GM23248 (cell line): ENCODE results near the gene USP37. TPM values are rescaled to one million over a fixed set of nuclear protein-coding genes. Genes with fewer than 3 reads are reported as not detected.

Source experiments
- DNase-seq: peaks from one replicate; pipeline ENCODE4 v3.0.0-alpha.2; 2015
- H2AFZ ChIP-seq: fragments of 200-600 bp; sonication (generic); 2 replicates; pipeline ENCODE4 v1.6.1; 2016; ENCODE audit warnings: antibody characterized with exemption
- H3F3A ChIP-seq: fragments of 200-600 bp; sonication (generic); 2 replicates; pipeline ENCODE4 v1.6.1; 2016; ENCODE audit warnings: mild to moderate bottlenecking, antibody characterized with exemption, mixed run types; ENCODE audit not compliant: insufficient read depth
- H3K27ac ChIP-seq: fragments of 200-600 bp; sonication (generic); 2 replicates; pipeline ENCODE4 v1.5.1; 2016; ENCODE audit warnings: mild to moderate bottlenecking
- H3K27me3 ChIP-seq: fragments of 200-600 bp; sonication (generic); replicated peaks from 2 replicates; pipeline ENCODE4 v1.6.1; 2016; ENCODE audit warnings: mild to moderate bottlenecking; ENCODE audit not compliant: insufficient read depth
- H3K36me3 ChIP-seq: fragments of 200-600 bp; sonication (generic); 2 replicates; pipeline ENCODE4 v1.6.1; 2016; ENCODE audit warnings: low read depth, mild to moderate bottlenecking
- H3K4me1 ChIP-seq: fragments of 200-600 bp; sonication (generic); 2 replicates; pipeline ENCODE4 v1.6.1; 2016; ENCODE audit warnings: mild to moderate bottlenecking; ENCODE audit not compliant: insufficient read depth
- H3K4me2 ChIP-seq: fragments of 200-600 bp; sonication (generic); one replicate; pipeline ENCODE4 v1.6.1; 2016; ENCODE audit warnings: mild to moderate bottlenecking; ENCODE audit not compliant: unreplicated experiment
- H3K4me3 ChIP-seq: fragments of 200-600 bp; sonication (generic); 2 replicates; pipeline ENCODE4 v1.5.1; 2016; ENCODE audit warnings: mild to moderate bottlenecking
- H3K79me2 ChIP-seq: fragments of 200-600 bp; sonication (generic); 2 replicates; pipeline ENCODE4 v1.6.1; 2016; ENCODE audit warnings: mild to moderate bottlenecking; ENCODE audit not compliant: insufficient read depth
- H3K9ac ChIP-seq: fragments of 200-600 bp; sonication (generic); 2 replicates; pipeline ENCODE4 v1.6.1; 2016; ENCODE audit warnings: mild to moderate bottlenecking
- H3K9me2 ChIP-seq: fragments of 200-600 bp; sonication (generic); 2 replicates; pipeline ENCODE4 v1.6.1; 2016; ENCODE audit warnings: mixed run types, mild to moderate bottlenecking, moderate library complexity; ENCODE audit not compliant: insufficient read depth
- H3K9me3 ChIP-seq: fragments of 200-600 bp; sonication (generic); one replicate; pipeline ENCODE4 v1.6.1; 2017; ENCODE audit warnings: low read depth
- H4K20me1 ChIP-seq: fragments of 200-600 bp; sonication (generic); 2 replicates; pipeline ENCODE4 v1.6.0; 2016; ENCODE audit not compliant: insufficient read depth
- EZH2 ChIP-seq: fragments of 200-600 bp; sonication (generic); IDR thresholded peaks from 2 replicates; pipeline ENCODE4 v1.6.1; 2018; ENCODE audit warnings: antibody characterized with exemption, mild to moderate bottlenecking; ENCODE audit not compliant: insufficient read depth, poor library complexity, severe bottlenecking
- EZH2phosphoT487 ChIP-seq: fragments of 200-600 bp; sonication (generic); IDR thresholded peaks from 2 replicates; pipeline ENCODE4 v1.6.1; 2018; ENCODE audit warnings: antibody characterized with exemption, moderate library complexity, mild to moderate bottlenecking, low read depth; ENCODE audit not compliant: insufficient read depth
- WGBS, 2 experiments: methylation state at CpG; one replicate each; pipeline ENCODE4 v1.1.6; 2015 to 2017; ENCODE audit warnings: low lambda C conversion rate in 2 of 2, low coverage in 1 of 2; ENCODE audit errors: missing lambda C conversion rate in 2 of 2; 5-methylcytosine and 5-hydroxymethylcytosine counted together
- in situ Hi-C: fragments of 300-500 bp; cut with MboI; formaldehyde crosslinking; loops from 2 replicates; pipeline ENCODE4 v1.15.0; 2020
- microRNA counts: library from miRNA; unstranded; fragments of <30 nt; microRNA quantifications from one replicate; lab custom pipeline; 2016
- microRNA-seq: library from miRNA; unstranded; fragments of <30 nt; microRNA quantifications from one replicate; pipeline ENCODE4, GENCODE V29; 2016; ENCODE audit warnings: borderline number of aligned reads
- polyA plus RNA-seq: library from polyadenylated mRNA; unstranded; fragments of >200 nt; fragmentation: Nextera tagmentation; extraction: Ambion mirVana; gene quantifications from 2 replicates; pipeline ENCODE4 v1.2.1, GENCODE V29; 2016
- small RNA-seq: library from RNA; depleted of rRNA; stranded (forward); fragments of <200 nt; gene quantifications from one replicate; pipeline ENCODE3, GENCODE V24; 2014; ENCODE audit warnings: low read depth, low replicate concordance
- total RNA-seq: library from RNA; depleted of rRNA; stranded (reverse); fragments of >200 nt; shearing (Covaris generic); gene quantifications from 2 replicates; pipeline ENCODE4 v1.2.3, GENCODE V29; 2014; rRNA removed

The USP37 gene
- total and polyA plus RNA-seq, 2 experiments from 2014 or later, result 5.0 to 6.6 TPM

GRCh38 chr2:218402491-218402901 is 165.7 kb downstream of the USP37 start:
- no peaks in the 10 kb centered on the region for H3K27me3 ChIP-seq
- peaks cover 23% of the 10 kb centered on the region for H3K4me1 ChIP-seq
- no peak overlapping the region for H3K4me3 ChIP-seq
- H3K36me3 ChIP-seq, result 0 out of 2 replicates have a peak, but pooled peaks cover 3% of the 10 kb centered on the region
- no peak overlapping the region for H2AFZ ChIP-seq
- TF ChIP-seq EZH2phosphoT487, result no peak
- no peak for TF ChIP-seq EZH2
- peak overlapping the region; percentile 99; the same call in 1 of the 2 replicates for H3K9ac ChIP-seq
- H3K79me2 ChIP-seq, result peaks cover 40% of the 10 kb centered on the region
- H3K27ac ChIP-seq, result no peak overlapping the region
- no peak for DNase-seq
- WGBS, 2 experiments, result 53 to 63% methylated on average over 6 to 8 of the region's 8 CpGs
- no peaks in the 10 kb centered on the region for H4K20me1 ChIP-seq
- no peaks in the 10 kb centered on the region for H3K9me2 ChIP-seq
- H3K9me3 ChIP-seq, result no peaks in the 10 kb centered on the region
- H3F3A ChIP-seq, result peaks cover 21% of the 10 kb centered on the region
- no peak overlapping the region for H3K4me2 ChIP-seq
- in situ Hi-C loops, result no loop called here

- peaks cover 40% of the 10 kb centered on the region for H3K79me2 ChIP-seq
- H3K36me3 ChIP-seq, result 0 out of 2 replicates have a peak, but pooled peaks cover 3% of the 10 kb centered on the region
- H3K4me2 ChIP-seq, result peak overlapping the region; percentile 70
- peak overlapping the region; percentile 99; the same call in 1 of the 2 replicates for H3K9ac ChIP-seq
- TF ChIP-seq EZH2phosphoT487 (no peak), EZH2 (no peak)
- H3K4me3 ChIP-seq, result peak overlapping the region; percentile 98; the same call in 1 of the 2 replicates
- H3K4me1 ChIP-seq, result peaks cover 24% of the 10 kb centered on the region
- H3K27me3 ChIP-seq, result no peaks in the 10 kb centered on the region
- WGBS, 2 experiments, result 77 to 91% methylated on average over 6 to 9 of the region's 9 CpGs
- in situ Hi-C loops, result no loop called here
- H4K20me1 ChIP-seq, result no peaks in the 10 kb centered on the region
- peaks cover 23% of the 10 kb centered on the region for H3F3A ChIP-seq
- H3K27ac ChIP-seq, result no peak overlapping the region
- DNase-seq, result no peak
- H2AFZ ChIP-seq, result no peak overlapping the region
- H3K9me3 ChIP-seq, result no peaks in the 10 kb centered on the region
- H3K9me2 ChIP-seq, result no peaks in the 10 kb centered on the region
These were observed 166.3 kb downstream of the USP37 start for GRCh38 chr2:218401890-218402289.

- Histone ChIP-seq H3K4me3 (peak overlapping the region; percentile 98), H3K36me3 (0 out of 2 replicates have a peak, but pooled peaks cover 3% of the 10 kb centered on the region), H3K79me2 (peaks cover 40% of the 10 kb centered on the region), H4K20me1 (no peaks in the 10 kb centered on the region), H3K9ac (peak overlapping the region; percentile 99), H3K4me1 (peaks cover 21% of the 10 kb centered on the region), H3K27ac (peak overlapping the region; percentile 91; the same call in 1 of the 2 replicates), H3K27me3 (no peaks in the 10 kb centered on the region), H3K4me2 (peak overlapping the region; percentile 70), H3F3A (peaks cover 20% of the 10 kb centered on the region; the same call in 1 of the 2 replicates), H3K9me2 (no peaks in the 10 kb centered on the region), H3K9me3 (no peaks in the 10 kb centered on the region), H2AFZ (no peak overlapping the region)
- DNase-seq, result peak; percentile 22
- no peak for TF ChIP-seq EZH2phosphoT487
- no peak for TF ChIP-seq EZH2
- WGBS, 2 experiments, result 31 to 42% methylated on average over 18 to 24 of the region's 24 CpGs
- in situ Hi-C loops, result no loop called here
These were observed 166.9 kb downstream of the USP37 start for GRCh38 chr2:218400930-218401881.

MicroRNA genes within 50 kb of the gene (microRNA counts, 767-probe panel; counts per million panel counts)
- 3,212 counts per million, percentile 87 among the panel's probes with 10 or more counts for microRNA hsa-miR-26b-5p (lab: Ali Mortazavi, UCI)

Small RNAs within 50 kb of the gene (microRNA-seq; reads per million reads assigned to microRNA genes)
- 19,790 reads per million, percentile 96 among the genes with 10 or more reads in this experiment for gene MIR26B

Small RNAs within 50 kb of the gene (small RNA-seq; reads per million reads assigned to genes)
- gene MIR26B, result 33.2 reads per million, percentile 92 among the genes with 10 or more reads in this experiment
- gene RNU6-136P, result not detected

Other genes starting within 250 kb of the USP37 start
- gene CATIP, start 211.5 kb downstream of the USP37 start, total RNA-seq, result not detected in 2 replicates
- gene CATIP, start 211.5 kb downstream of the USP37 start, polyA plus RNA-seq, result not detected in 2 replicates
- not detected in 2 replicates for gene SLC11A1, start 186.1 kb downstream of the USP37 start, total RNA-seq
- gene SLC11A1, start 186.1 kb downstream of the USP37 start, polyA plus RNA-seq, result 0.13 and 0.16 TPM in 2 replicates
- 82.7 and 119 TPM in 2 replicates for gene CTDSP1, start 168.5 kb downstream of the USP37 start, total RNA-seq
- 28.5 and 31.0 TPM in 2 replicates for gene CTDSP1, start 168.5 kb downstream of the USP37 start, polyA plus RNA-seq
- gene VIL1, start 149.2 kb downstream of the USP37 start, total RNA-seq, result not detected in 2 replicates
- gene VIL1, start 149.2 kb downstream of the USP37 start, polyA plus RNA-seq, result not detected in 2 replicates
- gene CNOT9, start 488 bp upstream of the USP37 start, total RNA-seq, result 65.8 and 84.2 TPM in 2 replicates
- 32.3 and 34.8 TPM in 2 replicates for gene CNOT9, start 488 bp upstream of the USP37 start, polyA plus RNA-seq
- gene PLCD4, start 39.5 kb upstream of the USP37 start, total RNA-seq, result 0.51 and 1.3 TPM in 2 replicates
- gene PLCD4, start 39.5 kb upstream of the USP37 start, polyA plus RNA-seq, result 1.6 TPM in 2 replicates
- gene ZNF142, start 91.3 kb upstream of the USP37 start, total RNA-seq, result 7.8 and 8.5 TPM in 2 replicates
- gene ZNF142, start 91.3 kb upstream of the USP37 start, polyA plus RNA-seq, result 6.6 and 11.5 TPM in 2 replicates
- 30.9 and 56.1 TPM in 2 replicates for gene BCS1L, start 91.3 kb upstream of the USP37 start, total RNA-seq
- gene BCS1L, start 91.3 kb upstream of the USP37 start, polyA plus RNA-seq, result 39.9 and 44.2 TPM in 2 replicates
- gene RNF25, start 103.7 kb upstream of the USP37 start, total RNA-seq, result 31.7 and 37.4 TPM in 2 replicates
- gene RNF25, start 103.7 kb upstream of the USP37 start, polyA plus RNA-seq, result 37.8 and 41.1 TPM in 2 replicates
- 17.5 and 24.5 TPM in 2 replicates for gene STK36, start 103.7 kb upstream of the USP37 start, total RNA-seq
- 19.2 and 22.2 TPM in 2 replicates for gene STK36, start 103.7 kb upstream of the USP37 start, polyA plus RNA-seq
- gene TTLL4, start 142.5 kb upstream of the USP37 start, total RNA-seq, result 5.5 and 9.1 TPM in 2 replicates
- 7.3 and 7.7 TPM in 2 replicates for gene TTLL4, start 142.5 kb upstream of the USP37 start, polyA plus RNA-seq
- 3.9 and 4.1 TPM in 2 replicates for gene CYP27A1, start 213.8 kb upstream of the USP37 start, total RNA-seq
- gene CYP27A1, start 213.8 kb upstream of the USP37 start, polyA plus RNA-seq, result 2.9 and 3.7 TPM in 2 replicates